Heart right ventricle (tissue), 16 donors: ENCODE data around the gene ZNF521. TPM values are rescaled to one million over a fixed set of nuclear protein-coding genes. Genes with fewer than 3 reads are reported as not detected.
A peak's percentile ranks its signal among the peaks of the same experiment; 100 is the strongest.

Experiments used
- ATAC-seq, 8 donors: fragments of 200-7000 bp; cut with Tn5 transposase; one replicate each; pipeline ENCODE4 v1.9.1; 2020; ENCODE audit warnings: mild to moderate bottlenecking in 8 of 8, moderate library complexity in 8 of 8, moderate number of reproducible peaks in 1 of 8
- DNase-seq, 2 donors: peaks; one replicate each; pipeline ENCODE4 v3.0.0-alpha.2; 2020
- H3K27ac ChIP-seq, 10 donors: fragments of 200-600 bp; sonication (generic) in 2 of 10; one replicate each; pipeline versions ENCODE4 v1.5.0 to v1.8.0; 2020 to 2022; ENCODE audit warnings: mild to moderate bottlenecking in 3 of 10
- H3K27me3 ChIP-seq, 7 donors: fragments of 200-600 bp; one replicate each; pipeline ENCODE4 v1.8.0; 2021 to 2022; ENCODE audit warnings: mild to moderate bottlenecking in 2 of 7
- H3K36me3 ChIP-seq, 9 donors: fragments of 200-600 bp; sonication (generic) in 1 of 9; one replicate each; pipeline versions ENCODE4 v1.5.0 to v1.8.0; 2020 to 2022; ENCODE audit warnings: mild to moderate bottlenecking in 2 of 9
- H3K4me1 ChIP-seq, 9 donors: fragments of 200-600 bp; sonication (generic) in 1 of 9; one replicate each; pipeline versions ENCODE4 v1.5.0 to v1.8.0; 2020 to 2022; ENCODE audit warnings: mild to moderate bottlenecking in 4 of 9
- H3K4me3 ChIP-seq, 10 donors: fragments of 200-600 bp; sonication (generic) in 2 of 10; one replicate each; pipeline versions ENCODE4 v1.5.0 to v1.8.0; 2020 to 2022; ENCODE audit warnings: mild to moderate bottlenecking in 7 of 10, moderate library complexity in 2 of 10
- H3K9me3 ChIP-seq, 11 donors: fragments of 200-600 bp in 10 of 11; sonication (generic) in 2 of 11; one replicate each; pipeline versions ENCODE4 v1.5.0 to v1.8.0; 2013 to 2022; ENCODE audit warnings: mild to moderate bottlenecking in 2 of 11, control low read depth in 1 of 11, moderate library complexity in 1 of 11
- CTCF ChIP-seq, 9 donors: fragments of 200-600 bp; sonication (generic) in 2 of 9; IDR thresholded peaks; one replicate each; pipeline versions ENCODE4 v1.5.0 to v1.8.0; 2021 to 2022; ENCODE audit warnings: antibody characterized with exemption in 9 of 9, mild to moderate bottlenecking in 5 of 9, moderate library complexity in 1 of 9
- WGBS, 2 donors: extraction: QIAGEN DNeasy Blood & Tissue Kit; methylation state at CpG; one replicate each; pipeline ENCODE4 v1.1.7; 2013; ENCODE audit warnings: inconsistent platforms in 1 of 2; 5-methylcytosine and 5-hydroxymethylcytosine counted together
- intact Hi-C, 10 donors: fragments of 100-400 bp; cut with DNase I; formaldehyde crosslinking; loops; one replicate each; pipeline versions ENCODE4 v1.11.1 to v1.14.2; 2022
- polyA plus RNA-seq, 2 donors: library from polyadenylated mRNA; stranded (reverse); fragments of 200-250 nt; gene quantifications; one replicate each; pipeline ENCODE4 v1.2.3, GENCODE V29; 2013
- total RNA-seq, 10 donors: library from RNA; stranded (reverse); fragmentation: NEBNext Ultra II Directional in 3 of 10; extraction: Animal tissue kit (Norgen Biotek cat#: 25700) in 3 of 10; gene quantifications; one replicate each; pipeline versions ENCODE4 v1.2.1 to v1.2.4, GENCODE V29; 2021 to 2023
- donor health status: Arrhythmogenic right ventricular cardiomyopathy.
- donor health status: ischemic (EF 13 %, LVEDD 7.1; RV severe dilation, severe dysfunction).
- donor health status: healthy with polysubstance abuse.
- donor health status: DM: no; HTN: yes; CAD: no.
- donor health status: DM: no; HTN: no; CAD: no.
- donor health status: ischemic (EF 25% LVEDD 6.9; RV normal size, moderate dysfunction).
- donor health status: ischemic (EF 25% LVEDD 5.7; RV mildly dilated, moderate dysfunction).
- donor health status: healthy.
- donor health status: DM: yes; HTN: yes; CAD: no.
- donor health status: Ischemic cardiomyopathy.
- donor health status: ischemic (EF 35%, LVEDD 5.7; RV mildly dilated, moderate dysfunction).
- donor health status: nonischemic (EF 11% LVEDD 7.7; RV severe dilation, severe dysfunction).
- donor health status: DM: yes; HTN: yes; CAD: no.
- donor health status: PGD.
- donor health status: ischemic (EF 29% LVEDD 5.4; RV normal size, mild dysfunction).
- donor health status: nonischemic (EF 23%, LVEDD 6.1; RV moderate dilation, normal function).

The ZNF521 gene
- total and polyA plus RNA-seq, 12 donors = 3.3 to 26.4 (median 15.5) TPM

DNA sequence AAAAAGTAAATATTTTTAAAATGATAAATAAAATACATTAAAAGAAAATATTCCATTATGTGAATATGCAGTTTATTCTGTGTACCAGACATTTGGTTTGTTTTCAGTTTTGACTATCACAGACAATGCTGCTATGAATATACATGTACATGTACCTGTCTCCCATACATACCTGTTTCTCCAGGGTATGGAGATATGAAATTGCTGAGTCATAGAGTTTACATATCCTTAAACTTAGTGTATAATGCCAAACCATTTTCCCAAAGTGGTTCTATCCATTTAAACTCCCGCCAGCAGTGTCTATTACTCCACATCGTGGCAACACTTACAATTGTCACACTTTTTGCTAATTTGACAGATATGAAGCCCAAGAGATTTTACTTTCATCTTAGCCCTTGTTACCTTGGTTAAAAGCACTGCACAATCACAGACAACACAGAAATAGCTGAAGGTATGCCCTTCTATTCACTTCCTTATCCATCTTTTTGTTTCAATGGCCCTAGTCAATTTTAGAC is 56.3 kb downstream of the ZNF521 start:
- WGBS, 2 donors = 84 to 87% methylated on average over 2 of the region's 2 CpGs

DNA sequence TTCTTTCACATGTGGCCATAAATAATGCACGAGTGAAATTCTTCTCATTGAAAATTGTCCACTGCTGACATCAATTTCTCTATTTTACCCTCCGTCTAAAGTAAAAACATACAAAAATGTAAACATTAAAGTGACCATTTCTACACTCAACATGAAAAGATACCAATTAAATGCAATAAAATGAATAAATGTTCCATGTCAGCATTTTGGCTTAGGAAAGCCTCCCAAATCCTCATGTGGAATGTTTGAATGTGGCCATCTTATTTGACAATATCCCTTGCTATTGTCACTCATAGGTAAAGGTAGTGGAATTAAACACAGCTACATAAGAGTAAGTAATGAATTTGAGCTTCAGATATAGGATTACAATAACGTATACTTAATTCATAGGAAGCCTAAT is 60.8 kb downstream of the ZNF521 start:
- TF ChIP-seq CTCF (IDR thresholded peaks at IDR 0.05) = no peak
- H3K9me3 ChIP-seq = no peaks in the 10 kb centered on the region
- H3K27me3 ChIP-seq = no peaks in the 10 kb centered on the region
- intact Hi-C loops = no loop called here
- ATAC-seq (no peak), DNase-seq (no peak)
- H3K36me3 ChIP-seq = no peaks in the 10 kb centered on the region
- 94 to 96% methylated on average over 3 of the region's 3 CpGs for WGBS, 2 donors
- no peak overlapping the region for H3K27ac ChIP-seq
- no peak overlapping the region for H3K4me3 ChIP-seq
- peaks cover 0 to 31% (median 15%) of the 10 kb centered on the region in 9 donors for H3K4me1 ChIP-seq

More for the DNA sequence above, 56.3 kb downstream of the ZNF521 start:
- DNase-seq = no peak
- no peak overlapping the region for H3K4me3 ChIP-seq
- peaks cover 0 to 30% (median 17%) of the 10 kb centered on the region in 9 donors for H3K4me1 ChIP-seq
- no peak overlapping the region for H3K27ac ChIP-seq
- ATAC-seq = no peak
- no peaks in the 10 kb centered on the region for H3K27me3 ChIP-seq
- no peak for TF ChIP-seq CTCF (IDR thresholded peaks at IDR 0.05)
- intact Hi-C loops = no loop called here
- H3K36me3 ChIP-seq = no peaks in the 10 kb centered on the region
- H3K9me3 ChIP-seq = no peaks in the 10 kb centered on the region

GRCh38 chr18:25289001-25289631 is 62.9 kb downstream of the ZNF521 start:
- ATAC-seq = peak in 1 of 8 donors; percentile 30
- H3K4me3 ChIP-seq = no peak overlapping the region
- no peaks in the 10 kb centered on the region for H3K36me3 ChIP-seq
- no peak for TF ChIP-seq CTCF (IDR thresholded peaks at IDR 0.05)
- 64 to 69% methylated on average over 9 of the region's 9 CpGs for WGBS, 2 donors
- intact Hi-C loops = loop anchor here in 6 of 10 donors (5.0 to 10.0 kb wide), 6 partner anchors 38 to 124 kb away; no protein-coding TSS in a partner anchor
- H3K9me3 ChIP-seq = no peaks in the 10 kb centered on the region
- H3K27me3 ChIP-seq = no peaks in the 10 kb centered on the region
- H3K4me1 ChIP-seq = peaks cover 0 to 50% (median 34%) of the 10 kb centered on the region in 9 donors
- peak in 1 of 2 donors; percentile 7 for DNase-seq
- peak overlapping the region in 7 of 10 donors; percentile 26 to 64 (median 41) for H3K27ac ChIP-seq

DNA sequence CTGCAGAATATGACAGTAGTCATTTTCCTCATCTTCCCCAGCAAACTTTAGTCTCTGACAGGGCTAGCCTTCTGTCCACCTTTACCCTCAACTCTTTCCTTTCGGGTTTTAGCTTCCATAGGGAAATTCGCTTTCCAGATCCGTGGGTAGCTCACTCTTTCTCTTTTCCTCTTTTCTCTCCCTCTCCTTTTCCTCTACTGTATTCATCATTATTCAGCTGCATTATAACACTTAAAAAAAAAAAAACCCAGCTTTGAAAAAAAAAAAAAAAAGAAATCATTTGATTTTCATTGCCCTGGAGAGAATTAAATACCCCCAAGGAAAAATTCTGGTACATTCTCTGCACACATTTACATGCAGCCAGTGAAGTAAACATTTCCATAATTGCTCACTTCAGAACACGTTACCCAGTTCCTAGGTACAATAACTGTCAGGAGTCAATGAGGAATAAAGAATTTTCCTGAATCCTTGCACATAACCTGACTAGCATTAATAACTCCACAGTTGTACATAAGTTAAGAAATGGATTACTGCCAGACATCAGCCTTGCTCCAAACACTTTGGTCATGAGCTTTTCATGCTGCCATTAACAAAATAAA is 63.5 kb downstream of the ZNF521 start:
- H3K4me1 ChIP-seq = peaks cover 4 to 57% (median 41%) of the 10 kb centered on the region in 9 donors
- intact Hi-C loops = loop anchor here in 6 of 10 donors (5.0 to 10.0 kb wide), 6 partner anchors 39 to 124 kb away; no protein-coding TSS in a partner anchor

More for the DNA sequence above, 63.5 kb downstream of the ZNF521 start:
- ATAC-seq (no peak), DNase-seq (no peak)
- Histone ChIP-seq H3K9me3 (no peaks in the 10 kb centered on the region), H3K27me3 (no peaks in the 10 kb centered on the region), H3K27ac (peak overlapping the region in 7 of 10 donors; percentile 3 to 64 (median 41)), H3K36me3 (no peaks in the 10 kb centered on the region), H3K4me3 (no peak overlapping the region)
- no peak for TF ChIP-seq CTCF (IDR thresholded peaks at IDR 0.05)
- 71 to 72% methylated on average over 4 of the region's 4 CpGs for WGBS, 2 donors
